ENCODE data around the gene ANXA11.

Gene ANXA11

GRCh38 chr10:80165173-80165572 is 40.2 kb downstream of the ANXA11 start:
- no peak for DNase-seq (ENCODE audit: low spot score)

- DNase-seq (ENCODE audit: low spot score): no peak
Observed at GRCh38 chr10:80164596-80164995, 40.7 kb downstream of the ANXA11 start.

GRCh38 chr10:80163741-80164341 is 41.5 kb downstream of the ANXA11 start:
- DNase-seq (ENCODE audit: low spot score): peak; percentile 66

- DNase-seq (ENCODE audit: low spot score): no peak
Observed at GRCh38 chr10:80161321-80162083, 43.8 kb downstream of the ANXA11 start.

DNA sequence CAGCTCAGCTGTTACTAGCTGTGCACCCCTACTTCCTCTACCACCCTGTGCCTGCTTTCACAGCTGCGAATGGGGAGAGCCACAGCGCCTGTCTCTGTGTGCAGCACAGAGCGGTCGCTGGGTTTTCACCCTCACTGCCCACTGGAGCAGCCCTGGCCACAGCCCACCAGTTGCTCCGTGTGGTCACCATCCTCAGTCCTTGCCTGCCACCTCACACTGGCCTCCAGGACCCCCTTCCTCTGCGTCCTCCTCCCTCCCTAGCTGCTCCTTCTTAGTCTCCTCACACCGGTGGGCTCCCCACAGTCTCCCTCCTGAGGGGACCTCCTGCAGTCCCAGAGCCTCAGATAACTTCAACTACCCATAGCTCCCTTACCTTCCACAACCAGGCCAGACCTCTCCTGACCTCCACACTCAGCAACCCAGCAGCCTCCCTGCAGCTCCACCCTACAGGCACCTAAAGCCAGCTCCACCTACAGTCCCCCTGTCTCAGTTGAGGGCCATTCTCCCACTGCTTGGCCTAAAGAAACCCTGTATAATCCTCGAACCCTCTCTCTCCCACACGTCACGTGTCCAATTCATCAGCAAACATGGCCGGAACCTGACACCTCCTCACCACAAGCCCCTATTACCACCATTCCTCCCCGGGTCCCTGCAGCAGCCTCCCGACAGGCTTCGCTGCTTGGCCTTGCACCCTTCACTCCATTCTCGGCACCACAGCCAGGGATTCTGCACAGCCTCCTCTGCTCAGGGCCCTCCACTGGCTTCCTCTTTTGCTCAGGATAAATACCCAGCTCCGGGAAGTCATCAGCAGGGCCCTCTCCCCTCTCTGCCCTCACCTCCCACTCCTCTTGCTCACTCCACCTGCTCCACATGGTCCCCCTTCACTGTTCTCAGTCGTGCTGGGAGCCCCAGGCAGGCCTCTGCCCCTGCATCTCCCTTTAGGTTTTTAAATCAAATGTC is 44.7 kb downstream of the ANXA11 start:
- no peak for DNase-seq (ENCODE audit: low spot score)

- no peak for DNase-seq (ENCODE audit: low spot score)
Observed at GRCh38 chr10:80159166-80159873, 46.0 kb downstream of the ANXA11 start.

DNA sequence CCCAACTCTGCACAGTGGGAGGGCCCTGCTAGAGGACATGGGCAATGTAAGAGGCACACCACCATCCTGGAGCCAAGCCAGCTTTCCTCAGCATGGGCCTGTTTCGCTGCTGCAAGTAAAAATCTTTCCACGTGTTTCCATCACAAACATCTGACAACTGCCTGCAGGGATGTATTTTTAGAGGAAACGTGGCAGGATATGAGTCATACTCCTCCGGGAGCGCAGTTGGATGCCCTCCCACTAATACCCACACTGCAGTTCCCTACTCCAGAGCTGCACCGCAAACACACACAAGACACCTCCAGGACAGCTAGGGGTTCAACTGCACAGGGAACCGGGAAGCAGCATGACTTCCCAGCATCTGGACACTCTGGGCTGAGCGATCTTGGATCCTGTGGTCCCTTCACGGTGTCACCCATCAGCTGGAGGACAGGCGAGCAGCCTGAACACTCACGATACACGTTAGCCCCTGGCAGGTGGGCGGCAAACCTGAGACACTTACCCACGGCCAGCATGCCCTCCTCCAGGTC is 46.7 kb downstream of the ANXA11 start:
- peak; percentile 88 for DNase-seq (ENCODE audit: low spot score)

DNA sequence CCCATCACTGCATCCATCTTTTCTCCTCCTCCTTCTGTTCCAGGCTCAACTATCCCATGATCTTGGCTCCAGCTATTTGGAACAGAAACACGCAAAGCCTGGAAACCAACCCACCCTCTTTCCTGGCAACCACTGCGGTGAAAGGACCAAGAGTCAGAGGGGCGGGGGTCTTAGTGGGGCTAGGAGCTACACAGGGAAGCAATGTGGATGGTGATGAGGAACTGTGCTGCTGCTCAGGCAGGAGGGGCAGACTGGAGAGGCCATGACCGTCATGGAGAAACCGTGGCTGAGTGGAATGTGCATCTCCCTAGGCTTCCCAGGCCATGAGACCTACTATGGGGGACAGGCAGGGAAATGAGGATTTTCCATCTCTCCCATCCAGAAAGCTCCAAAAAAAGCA is 47.2 kb downstream of the ANXA11 start:
- no peak for DNase-seq (ENCODE audit: low spot score)

DNA sequence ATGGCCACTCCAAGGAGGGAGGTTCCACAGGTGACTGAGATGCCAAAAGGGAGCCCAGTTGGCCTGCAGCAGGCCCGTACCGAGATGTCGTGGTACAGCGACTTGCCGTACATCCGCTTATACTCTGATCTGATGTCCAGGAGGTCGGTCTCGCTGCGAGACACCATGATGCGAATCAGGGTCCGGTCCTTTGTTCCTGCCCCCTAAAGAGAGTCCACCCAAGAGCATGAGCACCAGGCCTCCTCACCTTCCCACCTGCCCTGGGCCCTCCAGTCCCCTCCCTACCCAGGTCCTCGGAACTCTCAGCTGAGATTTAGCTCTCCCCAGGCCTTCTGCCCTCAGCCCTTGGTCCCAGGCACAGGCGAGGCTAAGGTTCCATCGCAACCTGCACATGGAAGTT is 47.8 kb downstream of the ANXA11 start:
- DNase-seq (ENCODE audit: low spot score): no peak

DNA sequence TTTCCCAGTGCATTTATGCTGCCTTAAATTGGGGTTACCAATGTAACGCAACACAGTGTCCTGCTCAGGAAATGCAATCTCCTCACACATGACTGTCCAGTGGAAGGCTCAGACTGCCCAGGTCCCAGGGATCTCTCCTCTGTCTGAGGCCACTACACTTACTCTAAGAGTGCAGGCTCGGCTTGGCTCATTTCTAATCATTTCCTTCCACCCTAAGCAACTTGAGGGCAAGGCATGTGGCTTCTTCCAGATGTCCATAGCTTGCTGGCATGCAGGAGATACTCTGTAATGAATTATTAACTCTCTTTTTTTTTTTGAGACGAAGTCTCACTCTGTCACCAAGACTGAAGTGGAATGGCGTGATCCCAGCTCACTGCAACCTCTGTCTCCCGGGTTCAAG is 49.1 kb downstream of the ANXA11 start:
- DNase-seq (ENCODE audit: low spot score): no peak

DNA sequence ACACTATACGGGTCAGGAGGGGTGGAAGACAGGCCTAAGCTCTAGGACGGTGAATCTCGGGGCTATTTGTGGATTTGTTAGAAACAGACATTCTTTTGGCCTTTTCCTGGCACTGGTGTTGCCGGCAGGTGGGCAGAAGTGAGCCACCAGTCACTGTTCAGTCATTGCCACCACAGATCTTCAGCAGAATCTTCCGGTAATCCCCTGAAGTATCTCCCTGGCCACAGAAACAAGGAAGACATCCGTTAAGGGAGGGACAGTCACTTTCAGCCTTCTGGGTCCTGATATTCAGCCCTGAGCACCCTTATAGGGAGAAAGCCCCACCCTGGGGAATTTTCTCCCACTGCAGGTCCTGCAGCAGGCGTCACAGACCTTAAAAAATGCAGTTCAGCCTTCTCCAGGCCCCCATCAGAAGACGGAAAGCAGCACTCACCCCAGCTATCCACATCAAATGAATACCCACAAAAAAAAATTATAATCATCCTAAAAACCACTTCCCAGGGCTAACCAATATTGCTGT is 49.6 kb downstream of the ANXA11 start:
- DNase-seq (ENCODE audit: low spot score): no peak

- peak; percentile 82 for DNase-seq (ENCODE audit: low spot score)
Observed at GRCh38 chr10:80154978-80155695, 50.2 kb downstream of the ANXA11 start.

DNA sequence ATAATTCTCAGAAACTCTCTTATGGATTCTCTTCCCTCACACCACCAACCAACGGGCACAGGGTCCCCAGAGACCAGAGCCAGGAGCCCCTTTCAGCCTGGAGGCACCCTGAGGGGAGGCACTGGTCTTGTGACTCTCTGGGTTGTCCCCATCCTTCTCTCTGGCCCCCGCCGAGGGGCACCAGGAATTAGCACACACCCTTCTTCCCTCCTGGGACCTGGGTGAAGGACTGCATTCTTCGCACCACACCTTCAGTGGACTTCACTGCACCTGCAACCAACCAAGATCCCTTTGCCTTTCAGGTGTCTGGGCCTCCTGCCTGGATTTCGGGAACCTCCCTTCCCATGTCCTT is 50.7 kb downstream of the ANXA11 start:
- no peak for DNase-seq (ENCODE audit: low spot score)

DNA sequence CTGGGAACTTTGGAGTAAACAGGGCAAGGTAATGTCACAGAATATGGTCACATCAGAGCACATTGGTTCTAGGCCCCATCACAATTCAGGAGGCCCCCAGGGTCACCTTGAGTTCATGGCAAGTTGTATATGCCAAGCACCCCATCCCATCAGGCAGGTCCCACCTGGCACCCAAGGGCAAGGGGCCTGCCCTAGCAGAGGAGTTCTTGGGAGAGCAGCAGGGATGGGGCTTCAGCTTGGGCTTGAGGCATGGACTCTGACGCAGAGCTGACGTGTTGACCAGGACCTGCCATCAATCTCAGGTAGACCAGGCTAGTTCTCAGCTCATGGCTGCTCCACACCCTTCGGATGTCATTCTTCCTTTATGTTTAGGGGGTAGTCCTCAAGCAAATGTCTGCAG is 51.9 kb downstream of the ANXA11 start:
- DNase-seq (ENCODE audit: low spot score): no peak

- no peak for DNase-seq (ENCODE audit: low spot score)
Observed at GRCh38 chr10:80152820-80153219, 52.5 kb downstream of the ANXA11 start.

DNA sequence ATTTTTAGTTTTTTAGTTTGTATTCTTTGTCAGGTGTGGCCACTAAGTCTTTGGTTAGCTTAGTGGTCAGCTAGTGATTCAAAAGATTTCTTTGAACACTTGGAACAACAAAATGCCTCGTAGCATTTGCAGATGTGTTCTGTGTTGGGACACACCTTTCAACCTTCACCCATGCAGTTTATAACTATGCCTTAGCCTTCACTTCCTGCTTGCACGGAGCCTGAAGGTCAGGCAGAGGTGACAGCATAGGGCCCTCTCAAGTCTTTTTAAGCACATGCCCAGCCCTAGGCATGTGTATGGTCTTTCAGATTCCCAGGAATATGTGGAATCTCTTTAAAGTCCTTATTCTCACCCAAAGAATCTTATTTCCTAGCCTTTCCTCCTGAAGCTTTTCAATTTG is 55.2 kb downstream of the ANXA11 start:
- DNase-seq (ENCODE audit: low spot score): no peak

- no peak for DNase-seq (ENCODE audit: low spot score)
Observed at GRCh38 chr10:80149123-80149522, 56.2 kb downstream of the ANXA11 start.

DNA sequence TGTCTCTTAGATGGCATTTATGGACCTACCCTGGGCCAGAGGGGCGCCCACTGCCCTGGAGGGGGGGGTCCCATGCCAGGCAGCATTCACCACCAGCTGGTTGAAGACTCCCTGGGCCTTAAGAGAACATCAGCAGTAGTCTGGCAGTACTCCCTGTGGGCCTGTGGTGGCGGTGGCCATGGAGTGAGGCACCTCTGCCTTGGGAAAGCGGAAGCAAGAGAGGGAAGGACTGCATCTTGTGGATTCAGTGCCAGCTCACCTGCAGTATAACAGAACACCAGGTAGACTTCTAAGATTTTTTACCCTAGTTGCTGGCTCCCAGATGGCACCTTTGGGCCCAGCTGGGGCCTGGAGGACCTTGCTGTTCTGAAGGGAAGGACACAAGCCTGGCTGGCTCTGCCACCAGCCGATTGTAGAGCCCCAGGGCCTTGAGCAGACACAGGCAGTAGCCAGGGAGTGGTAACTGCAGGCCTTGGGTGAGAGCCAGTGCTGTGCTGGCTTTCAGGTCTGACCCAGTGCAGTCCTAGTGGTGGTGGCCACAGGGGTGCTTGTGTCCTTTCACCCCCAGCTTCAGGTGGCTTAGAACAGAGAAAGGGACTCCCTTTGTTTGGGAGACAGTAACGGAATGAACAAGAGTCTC is 57.1 kb downstream of the ANXA11 start:
- no peak for DNase-seq (ENCODE audit: low spot score)

DNA sequence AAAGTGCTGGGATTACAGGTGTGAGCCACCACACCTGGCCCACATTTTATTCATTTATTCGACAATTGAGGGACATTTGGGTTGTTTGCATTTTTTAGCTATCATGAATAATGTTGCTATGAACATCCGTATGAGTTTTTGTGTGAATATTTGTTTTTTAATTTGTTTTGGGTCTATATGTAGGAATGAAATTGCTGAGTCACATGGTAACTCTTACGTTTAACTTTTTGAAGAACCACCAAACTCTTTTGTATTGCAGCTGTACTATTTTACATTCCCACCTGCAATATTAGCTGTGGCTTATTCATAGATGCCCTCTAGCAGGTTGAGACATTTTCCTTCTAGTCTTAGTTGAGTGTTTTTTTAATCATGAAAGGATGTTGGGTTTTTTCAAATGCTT is 58.4 kb downstream of the ANXA11 start:
- DNase-seq (ENCODE audit: low spot score): no peak
